Fibroblast of mammary gland (primary cell): Measurements from ENCODE around the gene ITGA1.

Experiments used
- DNase-seq: peaks from one replicate; pipeline ENCODE4 v3.0.0-alpha.2; 2010; ENCODE audit warnings: low read depth
- H3K4me3 ChIP-seq: 2 replicates; pipeline ENCODE4 v1.5.1; 2011; ENCODE audit warnings: low read depth, mild to moderate bottlenecking, low read length, moderate library complexity; ENCODE audit not compliant: control insufficient read depth
- TF ChIP-seq, protein P1 (sequence below): conservative IDR thresholded peaks from 2 replicates; pipeline ENCODE4 v1.5.1; 2011; ENCODE audit warnings: low read depth, low read length, inconsistent platforms; ENCODE audit not compliant: control insufficient read depth, insufficient read depth

ITGA1 gene

DNA sequence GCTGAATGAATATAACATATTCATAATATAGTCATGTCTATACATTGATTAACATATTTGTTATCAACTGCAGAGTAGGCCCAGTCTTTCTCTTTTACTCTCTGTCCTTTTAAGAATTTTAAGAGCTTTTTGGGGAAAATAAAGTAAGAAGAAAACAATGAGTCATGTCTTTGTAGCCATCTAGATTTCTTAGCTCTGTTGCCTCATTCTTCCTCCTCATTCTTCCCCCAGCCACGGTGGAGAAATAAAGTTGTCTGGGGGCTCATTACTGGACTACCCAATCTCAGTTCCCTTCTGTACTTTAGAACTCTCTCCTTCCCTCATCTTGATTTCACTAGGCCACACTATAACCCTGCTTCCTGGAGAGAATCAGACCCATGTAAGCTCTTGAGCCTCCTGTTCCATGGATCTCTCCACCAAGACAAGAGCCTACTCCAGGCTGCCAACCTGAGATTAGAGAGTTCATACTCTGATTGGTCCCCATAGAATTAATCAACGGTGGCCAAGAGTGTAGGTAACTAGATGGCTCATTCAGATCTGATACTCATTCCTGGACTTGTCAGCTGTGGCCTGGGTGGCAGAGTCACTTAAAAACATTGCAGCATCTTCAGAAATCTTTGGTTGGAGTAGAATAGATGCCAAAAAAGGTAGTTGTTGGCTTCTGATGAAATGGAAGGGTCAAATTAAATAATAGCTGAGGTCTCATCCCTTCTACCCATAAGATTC is 44.2 kb downstream of the ITGA1 start:
- no peak for DNase-seq
- no peak overlapping the region for H3K4me3 ChIP-seq
- TF ChIP-seq, protein P1, sequence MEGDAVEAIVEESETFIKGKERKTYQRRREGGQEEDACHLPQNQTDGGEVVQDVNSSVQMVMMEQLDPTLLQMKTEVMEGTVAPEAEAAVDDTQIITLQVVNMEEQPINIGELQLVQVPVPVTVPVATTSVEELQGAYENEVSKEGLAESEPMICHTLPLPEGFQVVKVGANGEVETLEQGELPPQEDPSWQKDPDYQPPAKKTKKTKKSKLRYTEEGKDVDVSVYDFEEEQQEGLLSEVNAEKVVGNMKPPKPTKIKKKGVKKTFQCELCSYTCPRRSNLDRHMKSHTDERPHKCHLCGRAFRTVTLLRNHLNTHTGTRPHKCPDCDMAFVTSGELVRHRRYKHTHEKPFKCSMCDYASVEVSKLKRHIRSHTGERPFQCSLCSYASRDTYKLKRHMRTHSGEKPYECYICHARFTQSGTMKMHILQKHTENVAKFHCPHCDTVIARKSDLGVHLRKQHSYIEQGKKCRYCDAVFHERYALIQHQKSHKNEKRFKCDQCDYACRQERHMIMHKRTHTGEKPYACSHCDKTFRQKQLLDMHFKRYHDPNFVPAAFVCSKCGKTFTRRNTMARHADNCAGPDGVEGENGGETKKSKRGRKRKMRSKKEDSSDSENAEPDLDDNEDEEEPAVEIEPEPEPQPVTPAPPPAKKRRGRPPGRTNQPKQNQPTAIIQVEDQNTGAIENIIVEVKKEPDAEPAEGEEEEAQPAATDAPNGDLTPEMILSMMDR: no peak

DNA sequence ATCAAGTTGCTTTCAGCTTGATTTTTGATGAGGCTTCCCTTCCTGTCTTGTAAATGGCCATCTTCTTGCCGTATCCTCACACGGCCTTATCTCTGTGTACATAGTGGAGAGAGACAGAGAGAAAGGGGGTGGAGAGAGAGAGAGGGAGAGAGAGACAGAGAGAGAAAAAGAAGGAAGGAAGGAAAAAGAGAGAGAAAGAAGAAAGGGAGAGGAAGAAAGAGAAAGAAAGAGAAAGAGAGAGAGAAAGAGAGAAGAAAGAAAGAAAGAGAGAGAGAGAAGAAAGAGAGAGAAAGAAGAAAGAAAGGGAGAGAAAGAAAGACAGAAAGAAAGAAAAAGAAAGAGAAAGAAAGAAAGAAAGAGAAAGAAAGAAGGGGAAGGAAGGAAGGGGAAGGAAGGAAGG is 46.6 kb downstream of the ITGA1 start:
- TF ChIP-seq, protein P1: no peak
- no peak for DNase-seq
- no peak overlapping the region for H3K4me3 ChIP-seq

DNA sequence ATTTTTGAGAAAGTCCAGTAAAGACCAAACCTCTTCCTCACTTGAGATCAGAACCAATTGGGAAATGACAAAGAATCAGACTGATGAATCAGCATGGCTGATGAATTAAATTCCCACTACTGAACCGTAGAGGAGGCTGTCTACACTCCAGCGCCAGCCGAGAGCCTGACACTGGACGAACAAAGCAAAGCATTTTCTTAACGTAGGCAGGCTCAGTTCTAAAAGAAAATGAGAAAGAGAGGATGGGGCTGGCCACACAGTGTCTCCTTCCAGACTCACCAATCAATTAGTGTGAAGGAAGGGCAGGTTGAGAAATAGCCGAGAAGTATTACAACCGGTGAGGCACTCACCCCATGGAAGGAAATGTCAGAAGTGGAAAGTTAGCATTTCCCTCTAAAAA is 49.4 kb downstream of the ITGA1 start:
- peak; percentile 52 for DNase-seq
- TF ChIP-seq, protein P1: no peak
- no peak overlapping the region for H3K4me3 ChIP-seq

DNA sequence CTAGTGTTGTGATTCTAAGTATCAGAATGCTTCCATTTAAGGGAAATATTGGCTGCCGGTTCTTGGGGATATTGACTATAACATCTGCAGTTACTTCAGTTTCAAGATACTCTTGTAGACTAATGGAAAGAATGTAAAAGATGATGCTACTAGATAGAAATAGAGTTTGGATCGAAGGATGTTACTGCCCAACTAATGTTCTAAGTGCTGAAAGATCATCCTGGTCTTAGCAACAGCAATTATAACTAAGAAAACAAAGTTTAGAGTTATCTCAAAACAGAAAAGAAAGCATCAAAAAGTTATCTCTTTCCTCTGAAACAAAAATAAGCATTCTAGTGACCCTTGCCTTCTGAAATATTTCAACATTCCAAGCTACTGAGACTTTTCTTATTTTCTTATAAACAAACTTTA is 49.9 kb downstream of the ITGA1 start:
- DNase-seq: no peak
- TF ChIP-seq, protein P1: no peak
- H3K4me3 ChIP-seq: no peak overlapping the region

DNA sequence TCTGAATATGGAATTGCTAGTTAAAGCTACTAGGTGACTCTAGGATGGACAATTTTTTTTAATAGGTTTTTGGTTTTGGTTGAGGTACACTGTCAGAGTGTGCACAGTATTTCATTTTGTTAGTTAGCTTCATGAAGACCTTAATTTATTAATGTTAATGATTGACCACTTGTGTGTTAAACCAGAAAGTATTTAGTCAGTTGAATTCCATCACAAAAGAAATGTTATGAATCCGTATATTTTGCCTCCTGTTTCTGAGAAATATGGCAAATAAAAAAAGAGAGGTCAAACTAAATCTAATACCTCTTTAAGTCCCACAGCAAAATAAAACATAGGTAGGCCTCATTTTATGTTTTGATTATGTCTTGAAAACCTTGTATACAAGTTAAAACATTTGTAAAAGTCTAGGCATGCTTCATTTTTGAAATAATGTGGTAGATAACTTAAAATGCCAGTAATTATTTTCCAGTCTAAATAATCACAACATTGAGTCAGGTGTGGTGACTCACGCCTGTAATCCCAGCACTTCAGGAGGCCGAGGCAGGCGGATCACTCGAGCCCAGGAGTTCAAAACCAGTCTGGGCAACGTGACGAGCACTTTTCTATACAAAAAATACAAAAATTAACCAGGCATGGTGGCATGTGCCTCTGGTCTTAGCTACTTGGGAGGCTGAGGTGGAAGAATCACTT is 50.8 kb downstream of the ITGA1 start:
- TF ChIP-seq, protein P1: no peak
- no peak overlapping the region for H3K4me3 ChIP-seq
- DNase-seq: no peak

DNA sequence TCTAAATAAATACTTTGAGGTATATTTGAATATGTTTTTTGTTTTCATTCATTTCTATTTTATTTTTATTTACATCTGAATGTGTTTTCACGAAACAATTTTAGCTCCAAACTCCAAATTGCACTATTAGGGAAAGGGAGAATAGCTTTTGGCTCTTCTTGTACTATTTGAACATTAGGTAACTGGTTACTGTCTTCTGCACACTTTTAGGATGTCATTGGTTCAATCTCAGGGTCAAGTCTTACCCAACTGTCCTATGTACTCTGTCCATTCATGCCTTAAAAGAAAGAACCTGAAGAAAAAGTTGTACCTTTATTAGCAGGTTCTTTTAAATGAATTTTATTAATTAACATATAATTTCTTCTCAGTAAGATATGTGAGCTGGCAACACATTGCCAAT is 51.6 kb downstream of the ITGA1 start:
- TF ChIP-seq, protein P1: no peak
- no peak overlapping the region for H3K4me3 ChIP-seq
- no peak for DNase-seq
